ENCODE data around the gene NFKBIA. TPM values are rescaled to one million over a fixed set of nuclear protein-coding genes. Genes with fewer than 3 reads are reported as not detected.
"Not testable (repeated sequence)": the region's sequence is repeated elsewhere in the genome, so short reads cannot be mapped to it uniquely, and the experiment has no call there.

The NFKBIA gene
- total RNA-seq, 1 donor, result 252 TPM

- no peak for TF ChIP-seq CTCF (IDR thresholded peaks at IDR 0.05; ENCODE audit: insufficient read depth, low read depth, low read length)
- DNase-seq (ENCODE audit: low read depth), result peak; percentile 49
- no peak overlapping the region for H3K4me3 ChIP-seq (ENCODE audit: low read depth, low read length)
Observed at GRCh38 chr14:35386673-35387125, 17.9 kb downstream of the NFKBIA start.

DNA sequence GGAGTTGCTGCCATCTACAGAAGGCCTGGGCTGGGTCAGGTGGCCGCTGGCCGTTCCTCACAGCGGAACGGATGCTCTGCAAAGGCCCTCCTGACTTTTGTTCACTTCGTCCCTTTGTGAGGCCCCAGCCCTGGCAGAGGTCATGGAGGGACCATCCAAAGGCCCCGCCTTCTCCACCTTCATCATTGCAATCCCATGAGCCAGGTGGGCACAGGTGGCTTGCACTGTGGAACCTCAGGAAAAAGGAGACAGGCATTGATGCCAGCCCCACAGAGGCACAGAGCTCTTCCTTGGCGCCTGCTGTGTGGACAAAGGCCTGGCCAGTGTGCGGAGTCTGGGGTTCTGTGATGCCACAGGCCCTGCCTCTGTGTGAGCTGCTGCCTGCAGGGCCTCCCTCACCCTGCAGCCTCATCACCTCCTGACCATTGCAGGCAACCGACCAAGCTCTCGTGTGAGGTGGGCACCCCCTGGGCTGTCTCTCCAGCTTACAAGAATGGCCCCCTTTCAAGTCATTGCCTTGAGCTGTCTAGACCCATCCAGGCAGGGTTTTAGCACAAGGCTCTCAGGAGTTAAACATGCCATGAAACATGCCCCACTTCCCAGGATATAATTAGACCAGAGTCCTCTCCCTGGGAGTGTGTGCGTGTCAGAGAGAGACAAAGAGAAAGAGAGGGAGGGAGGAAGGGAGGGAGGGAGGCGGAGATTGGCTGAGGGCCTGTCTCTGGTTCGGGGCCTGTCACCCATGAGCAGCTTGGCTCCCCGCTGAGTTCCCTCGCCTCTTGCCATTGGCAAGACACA is 19.3 kb downstream of the NFKBIA start:
- TF ChIP-seq CTCF (IDR thresholded peaks at IDR 0.05; ENCODE audit: insufficient read depth, low read depth, low read length), result no peak
- H3K4me3 ChIP-seq (ENCODE audit: low read depth, low read length), result no peak overlapping the region

GRCh38 chr14:35384455-35385041 is 20.0 kb downstream of the NFKBIA start:
- no peak overlapping the region for H3K4me3 ChIP-seq (ENCODE audit: low read depth, low read length)
- peak; percentile 99 for DNase-seq (ENCODE audit: low read depth)
- TF ChIP-seq CTCF (IDR thresholded peaks at IDR 0.05; ENCODE audit: insufficient read depth, low read depth, low read length), result peak; percentile 47

More for the DNA sequence above, 19.3 kb downstream of the NFKBIA start:
- DNase-seq (ENCODE audit: low read depth), result peak; percentile 91

GRCh38 chr14:35383569-35384454 is 20.7 kb downstream of the NFKBIA start:
- no peak for TF ChIP-seq CTCF (IDR thresholded peaks at IDR 0.05; ENCODE audit: insufficient read depth, low read depth, low read length)
- no peak overlapping the region for H3K4me3 ChIP-seq (ENCODE audit: low read depth, low read length)
- no peak for DNase-seq (ENCODE audit: low read depth)

GRCh38 chr14:35380794-35381193 is 23.8 kb downstream of the NFKBIA start:
- H3K4me3 ChIP-seq (ENCODE audit: low read depth, low read length), result no peak overlapping the region
- DNase-seq (ENCODE audit: low read depth), result peak; percentile 99
- no peak for TF ChIP-seq CTCF (IDR thresholded peaks at IDR 0.05; ENCODE audit: insufficient read depth, low read depth, low read length)

DNA sequence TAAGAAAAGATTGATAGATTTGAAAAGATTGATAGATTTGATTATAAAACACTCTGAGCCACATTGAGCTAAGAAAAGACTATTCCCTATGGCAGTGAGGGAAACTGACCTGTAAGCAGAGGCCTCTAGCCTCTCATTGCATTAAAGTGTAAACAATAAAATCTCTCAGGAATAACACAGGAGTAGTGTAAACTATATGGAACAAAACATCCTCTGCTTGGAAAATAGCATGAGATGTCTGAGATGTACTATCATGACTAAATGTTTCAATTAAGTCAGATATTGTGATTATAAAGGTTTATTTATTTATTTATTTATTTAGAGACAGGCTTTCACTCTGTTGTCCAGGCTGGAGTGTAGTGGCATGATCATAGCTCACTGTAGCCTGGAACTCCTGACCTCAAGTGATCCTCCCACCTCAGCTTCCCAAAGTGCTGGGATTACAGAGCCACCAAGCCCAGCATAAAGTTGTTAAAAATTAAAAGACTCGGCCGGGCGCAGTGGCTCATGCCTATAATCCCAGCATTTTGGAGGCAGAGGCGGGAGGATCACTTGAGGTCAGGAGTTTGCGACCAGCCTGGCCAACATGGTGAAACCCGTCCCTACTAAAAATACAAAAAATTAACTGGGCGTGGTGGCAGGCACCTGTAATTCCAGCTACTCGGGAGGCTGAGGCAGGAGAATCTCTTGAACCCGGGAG is 25.2 kb downstream of the NFKBIA start:
- peak; percentile 53 for DNase-seq (ENCODE audit: low read depth)

More for the DNA sequence above, 25.2 kb downstream of the NFKBIA start:
- H3K4me3 ChIP-seq (ENCODE audit: low read depth, low read length), result not testable (repeated sequence)

All from fibroblast of villous mesenchyme (primary cell).